Measurements from ENCODE around the gene RAC2.
"Not testable (repeated sequence)": the region's sequence is repeated elsewhere in the genome, so short reads cannot be mapped to it uniquely, and the experiment has no call there.

Gene RAC2

DNA sequence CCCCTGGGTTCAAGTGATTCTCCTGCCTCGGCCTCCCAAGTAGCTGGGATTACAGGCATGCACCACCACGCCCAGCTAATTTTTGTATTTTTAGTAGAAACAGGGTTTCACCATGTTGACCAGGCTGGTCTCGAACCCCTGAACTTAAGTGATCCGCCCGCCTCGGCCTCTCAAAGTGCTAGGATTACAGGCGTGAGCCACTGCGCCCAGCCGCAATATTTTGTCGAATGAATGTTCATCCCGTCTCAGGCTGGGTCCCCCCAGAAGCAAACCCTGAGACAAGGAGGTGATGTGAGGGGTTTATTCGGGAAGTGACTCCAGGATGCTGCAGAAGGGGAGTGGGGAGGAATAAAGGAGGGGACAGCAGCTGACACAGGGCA, 10.7 kb downstream of the RAC2 start:
- not testable (repeated sequence) for DNase-seq

DNA sequence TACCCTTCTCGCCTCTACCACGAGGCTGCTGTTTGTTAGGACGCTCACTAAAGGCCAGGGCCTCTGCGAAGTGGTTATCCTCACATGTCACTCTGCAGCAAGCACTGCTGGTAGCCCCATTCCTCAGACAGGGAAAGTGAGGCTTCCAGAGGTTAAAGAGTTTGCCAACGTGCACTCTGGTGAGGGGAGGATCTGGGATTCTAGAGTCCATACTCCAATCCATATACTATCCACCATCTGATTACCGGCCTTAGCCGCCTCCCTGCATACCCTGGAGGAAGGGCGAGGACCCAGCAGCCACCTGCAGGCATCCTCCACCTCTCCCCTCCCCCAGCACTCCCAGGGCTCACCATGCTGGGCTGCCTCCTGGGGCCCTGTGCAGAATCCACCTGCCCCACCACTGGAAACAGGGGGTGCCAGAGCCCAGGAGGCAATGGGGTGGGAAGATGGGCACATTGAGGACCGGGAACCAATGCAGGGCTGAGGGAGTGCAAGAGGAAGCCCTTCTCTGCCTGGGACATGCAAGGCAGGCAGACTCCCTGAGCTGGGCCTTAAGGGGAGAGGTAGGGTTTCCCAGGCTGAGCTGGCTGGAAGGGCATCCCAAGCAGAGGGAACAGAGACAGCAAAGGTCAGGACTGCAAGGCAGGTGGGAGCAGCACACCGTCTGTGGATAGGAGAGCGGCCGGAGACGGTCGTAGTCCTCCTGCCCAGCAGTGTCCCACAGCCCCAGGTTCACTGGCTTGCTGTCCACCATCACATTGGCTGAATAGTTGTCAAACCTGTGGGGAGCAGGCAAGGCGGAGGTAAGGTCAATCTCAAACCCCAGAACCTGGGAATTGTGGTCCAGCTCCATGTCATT, 11.7 kb downstream of the RAC2 start:
- no peak for DNase-seq

DNA sequence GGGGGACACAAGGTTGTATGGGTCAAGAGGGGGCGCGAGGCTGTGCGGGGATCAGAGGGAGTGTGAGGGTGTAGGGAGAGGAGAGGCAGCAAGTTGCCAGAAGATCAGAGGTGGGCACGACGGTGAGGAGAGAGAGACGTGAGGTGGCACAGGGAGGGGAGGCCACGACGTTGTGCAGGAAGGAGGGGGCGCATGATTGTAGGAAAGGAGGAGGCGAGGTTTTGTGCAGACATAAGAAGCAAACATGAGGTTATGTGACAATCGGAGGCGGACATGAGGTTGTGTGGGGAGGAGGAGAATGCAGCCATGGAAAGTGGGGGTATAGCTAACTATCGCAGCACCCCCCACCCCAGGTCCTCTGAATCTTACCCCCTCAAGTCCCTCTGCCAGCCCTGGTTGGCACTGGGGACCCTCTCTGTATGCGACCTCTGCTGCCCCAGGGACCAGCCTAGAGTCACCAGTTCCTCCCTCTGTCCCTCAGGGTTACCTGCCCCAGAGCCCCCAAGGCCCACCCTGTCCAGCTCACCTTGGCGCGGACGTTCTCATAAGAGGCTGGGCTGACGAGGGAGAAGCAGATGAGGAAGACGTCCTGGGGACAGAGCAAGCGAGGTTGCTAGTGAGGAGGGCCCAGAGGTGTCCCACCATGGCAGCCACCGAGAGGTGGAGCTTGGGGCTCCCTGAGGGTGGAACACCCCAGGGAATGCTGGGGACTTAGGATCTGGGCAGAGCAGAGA, 12.5 kb downstream of the RAC2 start:
- DNase-seq = no peak

DNA sequence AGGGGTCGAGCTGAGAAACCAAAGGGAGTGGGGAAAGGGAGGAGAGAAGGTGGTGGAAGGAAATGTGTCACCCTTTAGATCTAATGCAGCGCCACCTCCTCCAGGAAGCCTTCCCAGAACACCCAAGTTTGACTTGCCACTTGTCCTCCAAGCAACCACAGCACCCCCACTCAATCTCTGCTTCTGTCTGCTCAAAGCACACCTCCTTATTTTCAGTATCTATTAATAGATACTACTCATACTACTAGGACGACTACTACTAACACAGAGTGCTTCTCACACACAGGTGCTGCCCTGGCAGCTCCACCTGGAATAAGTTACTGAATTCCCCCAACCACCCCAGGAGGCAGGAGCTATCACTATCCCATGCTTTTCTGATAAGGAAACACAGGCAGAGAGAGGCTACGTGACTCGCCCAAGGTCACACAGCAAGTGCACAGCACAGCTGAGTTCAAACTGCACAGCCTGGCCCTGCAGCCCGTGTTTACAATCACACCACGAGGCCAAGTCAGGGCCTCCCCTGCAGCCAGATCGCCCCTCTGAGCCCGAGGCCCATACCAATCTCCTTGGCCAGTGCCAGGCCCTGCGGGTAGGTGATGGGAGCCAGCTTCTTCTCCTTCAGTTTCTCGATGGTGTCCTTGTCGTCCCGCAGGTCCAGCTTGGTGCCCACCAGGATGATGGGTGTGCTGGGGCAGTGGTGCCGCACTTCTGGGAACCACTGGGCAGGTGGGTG, 13.2 kb downstream of the RAC2 start:
- DNase-seq = no peak

DNA sequence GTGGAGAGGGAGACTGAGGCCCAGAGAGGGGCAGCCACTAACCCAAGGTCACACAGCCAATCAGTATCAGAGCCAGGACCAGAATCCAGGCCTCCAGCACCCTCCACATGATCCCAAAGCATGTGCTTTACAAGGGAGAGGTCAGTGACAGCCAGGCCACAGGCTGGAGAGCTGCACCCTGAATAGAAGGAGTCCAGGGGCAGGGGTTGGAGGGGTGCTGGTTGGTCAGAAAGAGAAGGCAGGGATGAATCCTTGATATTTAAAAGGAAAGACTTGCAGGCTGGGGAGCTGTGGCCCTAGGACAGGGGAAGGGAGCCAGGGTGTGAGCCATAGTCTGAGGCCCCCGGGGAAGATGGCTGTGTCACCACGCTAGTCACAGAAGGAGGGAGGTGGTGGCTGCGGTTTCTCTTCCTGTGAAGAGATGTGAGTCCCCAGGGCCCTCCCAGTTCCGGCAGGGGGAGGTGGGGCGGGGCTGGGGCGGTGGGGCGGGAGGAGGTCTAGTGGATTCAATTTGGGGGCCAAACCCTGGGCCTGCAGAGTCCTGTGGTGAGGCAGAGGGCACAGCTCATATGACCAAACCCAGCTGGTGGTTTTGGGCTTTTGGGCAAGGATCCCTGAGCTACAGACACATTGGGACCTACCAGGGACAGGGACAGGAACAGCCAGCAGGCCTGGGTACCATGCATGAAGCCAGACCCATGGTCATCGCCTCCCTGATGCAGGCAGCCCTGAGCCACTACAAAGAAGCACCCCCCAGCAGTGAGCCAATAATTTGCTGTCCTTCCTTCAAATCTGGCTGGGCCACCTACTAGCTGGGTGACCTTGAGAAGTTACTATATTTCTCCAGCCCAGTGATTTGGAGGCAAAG, 14.0 kb downstream of the RAC2 start:
- no peak for DNase-seq

DNA sequence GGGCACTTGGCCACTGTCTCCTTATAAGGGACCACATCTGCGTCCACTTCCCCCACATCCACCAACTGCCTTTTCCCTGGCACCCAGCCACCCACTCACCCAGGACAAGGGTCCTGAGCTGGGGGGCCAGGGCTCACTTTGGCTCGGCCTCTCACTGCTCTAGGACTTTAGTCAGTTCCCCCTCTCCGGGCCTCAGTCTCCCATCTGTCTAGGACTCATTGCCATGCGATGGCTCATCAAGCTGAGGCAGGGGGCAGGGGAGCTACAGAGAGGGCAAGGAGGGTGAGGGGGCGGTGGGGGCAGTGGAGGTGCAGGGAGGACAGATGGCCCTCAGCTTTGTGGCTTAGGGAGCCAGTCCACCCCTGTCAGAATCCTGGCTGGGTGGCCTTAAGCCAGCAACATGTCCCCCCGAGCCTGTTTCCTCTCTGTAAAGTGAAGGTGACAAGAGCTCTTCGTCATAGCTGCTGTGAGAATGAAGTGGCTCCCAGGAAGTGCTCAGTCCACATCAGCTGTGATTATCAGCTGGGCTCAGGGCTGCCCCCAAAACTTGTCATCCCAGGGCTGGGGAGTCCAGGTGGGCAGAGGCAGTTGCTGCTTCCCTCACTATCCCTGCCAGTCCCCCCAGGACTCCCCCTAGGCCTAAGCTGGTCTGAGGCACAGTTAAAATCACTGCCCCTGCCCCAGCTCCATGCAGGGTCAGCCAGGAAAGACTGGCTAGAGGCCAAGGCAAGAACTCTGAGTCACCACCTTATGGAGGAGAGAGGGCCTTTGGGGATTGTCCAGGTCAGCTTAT, 14.9 kb downstream of the RAC2 start:
- no peak for DNase-seq

DNA sequence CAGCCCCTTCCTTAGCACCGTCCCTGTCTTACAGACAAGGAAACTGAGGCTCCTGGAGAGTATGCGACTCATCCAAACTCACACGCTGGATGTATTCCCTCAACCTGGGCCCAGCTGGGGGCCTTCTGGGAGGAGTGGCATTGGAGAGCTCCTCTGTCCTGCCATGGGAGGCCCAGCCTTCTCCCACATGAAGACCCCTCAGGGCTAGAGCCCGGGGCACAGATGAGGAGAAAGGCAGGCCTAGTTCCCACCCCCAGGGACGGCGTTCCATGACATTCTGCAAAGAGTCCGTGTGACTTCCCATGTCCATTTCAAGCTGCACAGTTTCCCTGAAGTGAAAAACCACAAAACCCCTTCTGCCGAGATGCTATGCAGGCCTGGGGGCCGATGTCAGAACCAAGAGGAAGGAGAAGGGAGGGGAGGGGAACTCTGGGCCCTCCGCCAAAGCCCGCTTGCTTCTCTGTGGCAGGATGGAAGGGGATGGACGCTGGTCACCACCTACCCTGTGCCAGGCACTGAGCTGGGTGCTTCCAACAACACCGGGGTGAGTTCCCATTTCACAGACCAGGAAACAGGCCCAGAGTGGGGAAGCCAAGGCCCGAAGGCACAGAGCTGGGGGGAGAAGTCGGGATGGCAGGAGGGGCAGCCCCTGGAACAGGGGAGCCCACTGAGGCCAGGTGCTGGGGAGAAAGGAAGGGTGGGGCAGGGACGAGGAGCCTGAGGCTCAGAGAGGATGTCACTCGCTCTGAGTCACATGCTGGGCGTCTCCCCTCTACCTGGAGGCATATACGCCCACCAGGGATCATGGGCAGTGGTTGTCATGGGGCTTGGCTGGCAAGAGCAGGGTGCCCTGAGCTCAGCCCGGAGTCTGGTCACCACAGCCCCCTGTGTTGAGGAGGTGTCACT, 15.7 kb downstream of the RAC2 start:
- DNase-seq = no peak

DNA sequence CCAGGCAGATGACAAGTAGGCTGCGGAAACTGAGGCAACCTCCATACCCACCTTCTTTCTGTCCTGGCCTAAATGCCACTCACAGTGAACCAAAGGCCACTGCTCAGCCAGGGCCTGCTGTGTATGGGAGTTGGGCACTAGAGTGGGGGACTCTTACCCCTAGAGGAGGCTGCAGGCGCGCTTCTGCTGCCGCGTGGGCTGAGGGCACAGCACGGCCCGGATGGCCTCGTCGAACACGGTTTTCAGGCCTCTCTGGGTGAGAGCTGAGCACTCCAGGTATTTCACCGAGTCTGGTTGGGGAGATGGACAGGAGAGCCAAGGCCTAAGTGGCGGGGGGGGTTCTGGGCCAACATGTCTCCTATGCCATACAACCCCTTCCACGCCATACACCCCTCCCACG, 17.6 kb downstream of the RAC2 start:
- no peak for DNase-seq

DNA sequence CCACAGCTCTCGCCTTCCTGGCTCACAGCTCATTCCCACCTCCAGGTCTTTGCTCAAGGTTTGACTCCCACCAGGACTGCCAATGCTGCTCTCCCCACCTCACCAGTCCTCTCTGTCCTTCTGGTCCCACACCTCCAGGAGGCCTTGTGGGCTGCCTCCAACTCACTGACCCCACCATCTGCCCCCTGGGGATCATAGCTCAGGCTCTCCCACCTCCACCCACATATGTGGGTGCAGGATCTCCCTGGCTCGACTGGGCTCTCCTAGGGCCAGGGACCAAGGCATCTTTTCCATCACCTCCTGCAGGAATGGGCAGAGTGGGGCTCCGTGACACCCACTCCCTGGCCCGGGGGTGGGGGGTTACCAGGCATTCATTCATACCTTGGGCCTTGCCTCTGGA, 18.0 kb downstream of the RAC2 start:
- DNase-seq = no peak

DNA sequence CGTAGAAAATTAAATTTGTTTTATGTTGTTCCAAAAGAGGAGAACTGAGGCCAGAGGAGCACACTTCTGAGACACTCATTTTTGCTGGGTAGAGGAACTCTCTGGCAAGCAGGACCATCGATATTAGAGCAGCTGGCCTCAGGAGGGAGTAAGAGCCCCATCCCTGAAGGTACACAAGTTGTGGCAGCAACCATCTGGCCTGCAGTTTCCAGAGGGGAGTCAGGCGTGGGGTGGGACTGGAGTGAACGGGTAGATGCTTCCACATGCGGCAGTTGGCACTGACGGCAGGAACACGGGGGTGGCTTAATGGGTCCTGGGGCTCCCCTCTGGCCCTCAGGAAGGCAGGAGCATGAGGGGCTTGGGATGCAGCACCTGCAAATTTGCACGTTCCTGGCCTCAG, 18.6 kb downstream of the RAC2 start:
- no peak for DNase-seq

DNA sequence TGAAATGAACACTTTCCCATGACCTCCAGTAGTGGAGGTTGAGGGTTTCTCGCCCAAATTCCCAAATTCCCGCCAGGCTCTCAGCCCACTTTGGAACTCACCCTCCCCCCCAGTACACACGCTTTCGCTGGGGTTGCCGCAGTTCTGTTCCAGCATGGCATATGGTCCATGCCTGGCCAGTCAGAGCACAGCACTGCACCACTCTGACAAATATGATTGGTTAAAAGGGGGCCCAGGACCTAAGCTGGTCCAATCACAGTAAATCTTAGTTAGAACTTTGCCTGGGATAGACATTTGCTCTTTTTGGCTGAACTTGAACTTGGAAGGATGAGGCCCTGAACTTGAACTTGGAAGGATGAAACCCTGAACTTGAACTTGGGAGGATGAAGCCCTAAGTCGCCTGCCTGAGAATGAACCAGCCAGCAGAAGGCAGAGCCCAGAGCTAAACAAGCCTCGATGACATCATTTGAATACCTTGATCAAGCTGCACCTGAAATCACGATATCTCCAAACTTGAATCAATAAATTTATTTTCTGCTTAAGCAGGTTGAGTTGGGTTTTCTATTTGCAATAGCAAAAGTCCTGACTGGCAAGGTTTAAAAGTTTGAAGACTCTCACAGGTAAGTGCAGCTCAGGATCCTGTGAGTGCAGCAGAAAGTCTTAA, 19.2 kb downstream of the RAC2 start:
- no peak for DNase-seq

DNA sequence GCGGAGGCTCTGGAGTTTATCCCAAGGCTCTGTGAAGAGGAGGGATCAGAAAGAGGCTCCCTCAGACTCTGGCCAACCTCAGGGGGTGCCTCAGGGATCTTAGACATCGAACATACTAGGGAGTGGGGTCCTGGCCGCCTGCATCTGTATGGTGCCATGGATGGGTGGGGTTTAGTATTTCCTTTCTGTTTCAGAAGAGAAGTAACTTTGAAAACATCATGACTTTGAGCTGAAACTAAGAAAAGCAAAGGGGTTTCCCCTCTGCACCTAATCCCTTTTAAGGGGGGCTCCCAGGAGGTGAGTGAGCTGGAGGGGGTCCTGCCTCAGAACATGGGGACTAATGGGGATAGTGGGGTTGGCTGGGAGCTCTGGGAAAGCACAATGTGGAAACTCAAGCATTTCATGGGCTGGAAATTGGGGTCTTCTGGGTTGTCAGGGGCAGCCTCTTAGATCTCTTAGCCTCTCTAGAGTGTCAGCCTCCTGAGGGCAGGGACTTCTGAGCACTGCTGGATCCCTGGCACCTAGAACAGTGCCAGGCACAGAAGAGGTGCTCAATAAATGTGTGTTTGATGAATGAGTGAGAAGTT, 20.0 kb downstream of the RAC2 start:
- no peak for DNase-seq

DNA sequence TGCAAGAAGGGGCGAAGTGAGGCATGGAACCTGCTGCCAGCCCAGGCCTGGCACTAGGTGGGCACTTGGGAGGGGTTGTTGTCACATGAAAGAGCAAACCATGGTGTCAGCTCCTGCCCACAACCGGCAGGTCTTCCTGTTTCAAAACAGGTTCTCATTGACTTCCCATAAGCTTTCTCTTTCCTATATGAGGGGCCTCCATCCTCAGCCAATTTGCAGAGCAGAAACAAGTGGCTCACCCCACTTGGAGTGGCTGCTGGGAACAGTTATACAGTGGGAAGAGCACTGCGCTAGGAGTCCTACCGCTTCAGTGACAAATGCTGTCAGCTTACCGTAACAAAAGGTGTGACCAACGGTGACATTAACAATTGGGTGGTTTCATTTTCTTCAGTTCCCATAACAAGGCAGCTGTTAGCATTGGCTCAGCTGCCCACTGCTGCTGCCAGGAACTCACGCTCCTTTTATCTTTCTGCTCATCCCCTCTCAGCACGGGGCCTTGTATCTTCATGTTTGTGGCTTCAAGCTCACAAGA, 21.6 kb downstream of the RAC2 start:
- no peak for DNase-seq

DNA sequence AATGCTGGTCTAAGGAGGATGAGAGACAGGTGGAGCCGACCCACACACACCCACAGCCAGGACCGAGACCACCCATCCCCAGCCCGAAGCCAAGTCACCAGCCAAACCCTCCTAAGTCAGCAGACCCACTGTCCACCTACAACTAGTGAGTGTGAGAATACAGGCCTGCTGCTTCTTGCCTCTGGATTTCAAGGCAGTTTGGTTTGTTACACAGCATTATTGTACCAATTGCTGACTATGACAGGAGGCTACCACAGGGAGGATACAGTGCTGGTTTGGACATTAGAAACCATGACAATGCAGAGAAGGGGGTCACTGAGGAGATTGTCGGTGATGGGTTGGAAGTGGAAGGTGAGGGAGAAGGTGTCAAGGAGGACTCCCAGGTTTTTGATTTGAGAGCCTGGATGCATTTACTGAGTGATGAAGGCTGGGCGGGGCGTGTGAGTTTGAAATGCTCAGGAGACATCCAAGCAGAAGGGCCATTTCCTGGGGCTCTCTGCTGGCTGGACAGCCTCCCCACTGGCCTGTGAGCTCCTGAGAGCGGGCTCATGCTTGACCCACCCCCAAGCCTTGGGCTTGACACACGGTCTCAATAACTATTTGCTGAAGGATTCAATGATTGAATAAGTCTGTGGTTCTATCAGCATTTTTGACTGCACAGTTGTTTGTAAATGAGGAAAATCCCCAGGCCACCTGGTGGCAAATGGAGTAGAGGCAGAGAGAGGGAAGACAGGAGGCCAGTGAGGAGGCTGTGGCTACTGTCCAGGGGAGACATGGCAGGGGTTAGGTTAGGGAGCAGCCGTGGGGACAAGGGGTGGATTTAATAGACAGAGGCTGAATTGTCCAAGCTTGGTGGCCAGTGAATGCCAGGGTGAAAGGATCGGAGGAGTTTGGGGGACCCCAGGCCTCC, 22.4 kb downstream of the RAC2 start:
- DNase-seq = no peak

DNA sequence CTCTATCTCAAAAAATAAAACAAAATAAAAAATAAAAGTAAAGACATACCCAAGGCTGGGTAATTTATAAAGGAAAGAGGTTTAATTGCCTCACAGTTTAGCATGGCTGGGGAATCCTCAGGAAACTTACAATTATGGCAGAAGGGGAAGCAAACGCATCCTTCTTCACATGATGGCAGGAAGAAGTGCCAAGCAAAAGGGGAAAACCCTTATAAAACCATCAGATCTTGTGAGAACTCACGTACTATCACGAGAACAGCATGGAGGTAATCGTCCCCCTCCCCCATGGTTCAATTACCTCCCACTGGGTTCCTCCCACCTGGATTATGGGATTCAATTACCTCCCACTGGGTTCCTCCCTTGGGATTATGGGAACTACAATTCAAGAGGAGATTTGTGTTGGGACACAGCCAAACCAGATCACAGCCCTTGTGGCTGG, 23.5 kb downstream of the RAC2 start:
- no peak for DNase-seq

DNA sequence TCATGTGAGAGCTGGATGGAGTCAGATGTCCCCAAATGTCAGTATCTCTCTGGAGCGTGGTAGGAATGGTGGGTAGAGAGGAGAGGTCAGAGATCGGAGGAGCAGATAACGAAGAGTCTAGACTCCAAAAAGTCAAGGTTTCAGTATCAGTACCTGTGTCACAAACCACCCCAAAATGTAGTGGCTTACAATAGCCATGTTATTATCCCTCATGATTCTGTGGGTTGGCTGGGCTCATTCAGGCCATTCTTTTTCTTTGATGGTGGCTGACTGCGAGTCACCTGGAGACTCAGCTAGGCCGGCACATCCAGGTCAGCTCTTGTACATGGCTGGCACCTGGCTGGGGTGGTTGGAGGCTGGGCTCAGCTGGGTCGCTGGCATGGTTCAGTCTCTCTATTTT, 24.5 kb downstream of the RAC2 start:
- DNase-seq = no peak

DNA sequence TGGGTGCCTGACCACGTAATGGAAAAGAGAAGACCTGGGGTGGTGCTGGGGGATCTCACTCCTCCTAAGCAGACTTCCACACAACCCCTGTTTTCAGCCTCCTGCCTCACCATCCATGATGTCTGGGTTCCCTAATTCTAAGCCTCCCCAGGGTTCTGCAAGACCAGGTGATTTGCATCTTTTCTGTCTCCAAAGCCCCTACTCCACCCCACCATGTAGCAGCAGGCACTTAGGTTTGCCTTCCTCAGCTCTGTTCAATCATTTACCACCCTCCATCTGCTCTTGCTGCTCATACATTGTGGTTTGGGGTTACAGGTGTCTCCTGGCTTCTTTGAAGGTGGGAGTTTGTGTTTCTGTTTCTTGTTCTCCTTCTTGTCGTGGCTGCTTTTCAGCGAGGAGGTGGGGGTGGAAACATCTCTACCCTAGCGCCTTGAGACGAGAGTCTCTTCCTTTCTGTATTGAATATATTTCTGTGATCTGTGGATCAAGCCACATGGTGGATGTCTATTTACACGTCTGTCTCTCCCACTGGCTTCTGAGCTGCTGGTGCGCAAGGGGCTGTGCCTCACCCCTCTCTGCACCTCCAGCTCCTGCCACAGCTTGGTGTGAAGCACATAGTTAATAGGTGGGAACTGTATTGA, 25.2 kb downstream of the RAC2 start:
- DNase-seq = no peak

DNA sequence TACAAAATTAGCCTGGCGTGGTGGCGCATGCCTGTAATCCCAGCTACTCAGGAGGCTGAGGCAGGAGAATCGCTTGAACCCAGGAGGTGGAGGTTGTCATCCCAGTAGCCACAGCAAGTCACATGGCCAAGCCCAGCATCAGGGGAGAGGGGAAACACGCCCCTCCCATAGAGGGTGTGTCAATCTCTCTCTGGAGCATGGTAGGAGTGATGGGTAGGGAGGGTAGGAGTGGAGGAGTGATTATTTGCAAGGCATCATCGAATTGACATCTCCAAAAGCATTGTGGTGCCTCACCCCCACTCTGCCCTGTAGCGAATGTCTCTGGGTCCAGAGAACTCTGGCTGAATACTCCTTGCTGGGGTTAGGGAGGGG, 25.7 kb downstream of the RAC2 start:
- DNase-seq = no peak

All from NCI-H2081 (cell line).